Measurements from ENCODE around the gene LRCOL1. TPM values are rescaled to one million over a fixed set of nuclear protein-coding genes. Genes with fewer than 3 reads are reported as not detected.

The LRCOL1 gene
- total RNA-seq, 1 experiment from 2014 or later: not detected

DNA sequence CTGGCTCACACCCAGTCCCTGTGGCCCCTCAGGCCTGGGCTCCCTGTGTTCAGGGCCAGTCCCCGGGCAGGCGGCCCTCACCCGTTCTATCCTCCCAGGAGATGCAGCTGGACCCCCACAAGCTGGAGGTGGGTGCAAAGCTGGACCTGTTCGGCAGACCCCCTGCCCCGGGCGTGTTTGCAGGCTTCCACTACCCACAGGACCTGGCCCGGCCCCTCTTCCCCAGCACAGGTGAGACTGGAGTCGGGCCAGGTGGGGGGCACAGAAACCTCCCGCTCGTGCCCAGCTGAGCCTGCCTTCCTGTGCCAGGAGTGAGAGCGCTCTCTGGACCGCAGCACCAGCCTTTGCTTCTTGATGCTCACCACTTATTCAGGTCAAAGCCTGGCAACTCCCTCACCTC, 33.7 kb downstream of the LRCOL1 start:
- H3K27me3 ChIP-seq (ENCODE audit: insufficient read depth, low read length): no peaks in the 10 kb centered on the region
- no peaks in the 10 kb centered on the region for H3K9me3 ChIP-seq (ENCODE audit: control insufficient read depth in 1 of 2, insufficient read depth in 1 of 2, low read depth in 1 of 2, low read length in 2 of 2)
- H3K9me2 ChIP-seq (ENCODE audit: insufficient read depth): no peaks in the 10 kb centered on the region
- CTCF ChIA-PET: no interaction called here
- no TSS peak for BruUV-seq (replicated peaks)
- no peaks in the 10 kb centered on the region for H3K4me1 ChIP-seq (ENCODE audit: control insufficient read depth in 1 of 2, insufficient read depth in 2 of 2, low read length in 2 of 2)
- no peak overlapping the region for H3K27ac ChIP-seq (ENCODE audit: low read depth, low read length)
- H3K9ac ChIP-seq (ENCODE audit: low read length): no peak overlapping the region
- no peak overlapping the region for H3K4me3 ChIP-seq (replicated peaks in 1 of 2; ENCODE audit: low read depth in 1 of 2, low read length in 2 of 2)
- H3K36me3 ChIP-seq (ENCODE audit: control insufficient read depth in 1 of 2, insufficient read depth in 2 of 2, low read length in 2 of 2): peaks cover 24 to 28% of the 10 kb centered on the region in 2 experiments
- POLR2A ChIA-PET: no interaction called here
- no peaks in the 10 kb centered on the region for H3K79me2 ChIP-seq (ENCODE audit: insufficient read depth, low read length)
- intact Hi-C loops (cut with micrococcal nuclease): no loop called here
- ATAC-seq: no peak
- H3K4me2 ChIP-seq (ENCODE audit: low read length): no peak overlapping the region
- TF ChIP-seq EZH2phosphoT487 (IDR thresholded peaks at IDR 0.05; ENCODE audit: borderline replicate concordance): no peak
- no peak for TF ChIP-seq RAD21 (IDR thresholded peaks at IDR 0.05; ENCODE audit: low read depth)
- TF ChIP-seq, protein P1, sequence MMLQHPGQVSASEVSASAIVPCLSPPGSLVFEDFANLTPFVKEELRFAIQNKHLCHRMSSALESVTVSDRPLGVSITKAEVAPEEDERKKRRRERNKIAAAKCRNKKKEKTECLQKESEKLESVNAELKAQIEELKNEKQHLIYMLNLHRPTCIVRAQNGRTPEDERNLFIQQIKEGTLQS (IDR thresholded peaks at IDR 0.05): no peak
- TF ChIP-seq SIN3A (IDR thresholded peaks at IDR 0.05; ENCODE audit: low read depth): no peak
- no peak for TF ChIP-seq CEBPB (IDR thresholded peaks at IDR 0.05; ENCODE audit: low read depth)
- TF ChIP-seq CBX3 (IDR thresholded peaks at IDR 0.05; ENCODE audit: low read depth): no peak
- TF ChIP-seq ELF1 (IDR thresholded peaks at IDR 0.05; ENCODE audit: borderline replicate concordance, low read depth): no peak
- no peak for TF ChIP-seq POLR2A (IDR thresholded peaks at IDR 0.05; ENCODE audit: borderline replicate concordance, extremely low read depth, insufficient read depth, insufficient read length)
- no peak for DNase-seq (ENCODE audit: low read depth, low spot score)
- H4K20me1 ChIP-seq (ENCODE audit: insufficient read depth): no peaks in the 10 kb centered on the region
- no peak overlapping the region for H2AFZ ChIP-seq (ENCODE audit: low read depth, low read length, poor library complexity, severe bottlenecking)
- RAD21 ChIA-PET (ENCODE audit: low non-redundant PET in 1 of 2, low total read pairs in 2 of 2, uncharacterized antibody in 2 of 2, unreplicated experiment in 2 of 2): no interaction called here

GRCh38 chr12:132575661-132576060, 34.7 kb downstream of the LRCOL1 start:
- H3K4me1 ChIP-seq (ENCODE audit: control insufficient read depth in 1 of 2, insufficient read depth in 2 of 2, low read length in 2 of 2): no peaks in the 10 kb centered on the region
- POLR2A ChIA-PET: no interaction called here
- H3K27ac ChIP-seq (ENCODE audit: low read depth, low read length): no peak overlapping the region
- DNase-seq (ENCODE audit: low read depth, low spot score): no peak
- H3K27me3 ChIP-seq (ENCODE audit: insufficient read depth, low read length): no peaks in the 10 kb centered on the region
- H4K20me1 ChIP-seq (ENCODE audit: insufficient read depth): no peaks in the 10 kb centered on the region
- no TSS peak for BruUV-seq (replicated peaks)
- no peaks in the 10 kb centered on the region for H3K9me2 ChIP-seq (ENCODE audit: insufficient read depth)
- H3K4me3 ChIP-seq (replicated peaks in 1 of 2; ENCODE audit: low read depth in 1 of 2, low read length in 2 of 2): no peak overlapping the region
- ATAC-seq: no peak
- H3K4me2 ChIP-seq (ENCODE audit: low read length): no peak overlapping the region
- no peaks in the 10 kb centered on the region for H3K9me3 ChIP-seq (ENCODE audit: control insufficient read depth in 1 of 2, insufficient read depth in 1 of 2, low read depth in 1 of 2, low read length in 2 of 2)
- intact Hi-C loops (cut with micrococcal nuclease): no loop called here
- no peaks in the 10 kb centered on the region for H3K79me2 ChIP-seq (ENCODE audit: insufficient read depth, low read length)
- no peak overlapping the region for H3K9ac ChIP-seq (ENCODE audit: low read length)
- RAD21 ChIA-PET (ENCODE audit: low non-redundant PET in 1 of 2, low total read pairs in 2 of 2, uncharacterized antibody in 2 of 2, unreplicated experiment in 2 of 2): no interaction called here
- H2AFZ ChIP-seq (ENCODE audit: low read depth, low read length, poor library complexity, severe bottlenecking): no peak overlapping the region
- peaks cover 20 to 26% of the 10 kb centered on the region in 2 experiments for H3K36me3 ChIP-seq (ENCODE audit: control insufficient read depth in 1 of 2, insufficient read depth in 2 of 2, low read length in 2 of 2)
- CTCF ChIA-PET: no interaction called here
- no peak for TF ChIP-seq EZH2 (IDR thresholded peaks at IDR 0.05)
- TF ChIP-seq ZBTB33 (IDR thresholded peaks at IDR 0.05; ENCODE audit: extremely low read depth, insufficient replicate concordance, low read length): no peak
- TF ChIP-seq SRF (IDR thresholded peaks at IDR 0.05; ENCODE audit: low read depth): no peak
- no peak for TF ChIP-seq CBX3 (IDR thresholded peaks at IDR 0.05; ENCODE audit: low read depth)
- TF ChIP-seq FOSL1 (IDR thresholded peaks at IDR 0.05; ENCODE audit: low read depth): no peak
- TF ChIP-seq, protein P2, sequence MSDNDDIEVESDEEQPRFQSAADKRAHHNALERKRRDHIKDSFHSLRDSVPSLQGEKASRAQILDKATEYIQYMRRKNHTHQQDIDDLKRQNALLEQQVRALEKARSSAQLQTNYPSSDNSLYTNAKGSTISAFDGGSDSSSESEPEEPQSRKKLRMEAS (IDR thresholded peaks at IDR 0.05): no peak
- no peak for TF ChIP-seq YY1 (IDR thresholded peaks at IDR 0.05; ENCODE audit: extremely low read depth, insufficient replicate concordance, low read depth, low read length)
- TF ChIP-seq, protein P1 (IDR thresholded peaks at IDR 0.05): no peak
- TF ChIP-seq, protein P3, sequence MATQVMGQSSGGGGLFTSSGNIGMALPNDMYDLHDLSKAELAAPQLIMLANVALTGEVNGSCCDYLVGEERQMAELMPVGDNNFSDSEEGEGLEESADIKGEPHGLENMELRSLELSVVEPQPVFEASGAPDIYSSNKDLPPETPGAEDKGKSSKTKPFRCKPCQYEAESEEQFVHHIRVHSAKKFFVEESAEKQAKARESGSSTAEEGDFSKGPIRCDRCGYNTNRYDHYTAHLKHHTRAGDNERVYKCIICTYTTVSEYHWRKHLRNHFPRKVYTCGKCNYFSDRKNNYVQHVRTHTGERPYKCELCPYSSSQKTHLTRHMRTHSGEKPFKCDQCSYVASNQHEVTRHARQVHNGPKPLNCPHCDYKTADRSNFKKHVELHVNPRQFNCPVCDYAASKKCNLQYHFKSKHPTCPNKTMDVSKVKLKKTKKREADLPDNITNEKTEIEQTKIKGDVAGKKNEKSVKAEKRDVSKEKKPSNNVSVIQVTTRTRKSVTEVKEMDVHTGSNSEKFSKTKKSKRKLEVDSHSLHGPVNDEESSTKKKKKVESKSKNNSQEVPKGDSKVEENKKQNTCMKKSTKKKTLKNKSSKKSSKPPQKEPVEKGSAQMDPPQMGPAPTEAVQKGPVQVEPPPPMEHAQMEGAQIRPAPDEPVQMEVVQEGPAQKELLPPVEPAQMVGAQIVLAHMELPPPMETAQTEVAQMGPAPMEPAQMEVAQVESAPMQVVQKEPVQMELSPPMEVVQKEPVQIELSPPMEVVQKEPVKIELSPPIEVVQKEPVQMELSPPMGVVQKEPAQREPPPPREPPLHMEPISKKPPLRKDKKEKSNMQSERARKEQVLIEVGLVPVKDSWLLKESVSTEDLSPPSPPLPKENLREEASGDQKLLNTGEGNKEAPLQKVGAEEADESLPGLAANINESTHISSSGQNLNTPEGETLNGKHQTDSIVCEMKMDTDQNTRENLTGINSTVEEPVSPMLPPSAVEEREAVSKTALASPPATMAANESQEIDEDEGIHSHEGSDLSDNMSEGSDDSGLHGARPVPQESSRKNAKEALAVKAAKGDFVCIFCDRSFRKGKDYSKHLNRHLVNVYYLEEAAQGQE (IDR thresholded peaks at IDR 0.05; ENCODE audit: low read depth): no peak
- TF ChIP-seq RAD21 (IDR thresholded peaks at IDR 0.05; ENCODE audit: low read depth): no peak
- TF ChIP-seq SP1 (IDR thresholded peaks at IDR 0.05; ENCODE audit: low read depth): no peak
- no peak for TF ChIP-seq CEBPB (IDR thresholded peaks at IDR 0.05; ENCODE audit: low read depth)
- no peak for TF ChIP-seq ZFX (IDR thresholded peaks at IDR 0.05)
